OCI-LY1 (cell line): ENCODE data around the gene PLAAT2.

Source experiments
- CTCF ChIP-seq: fragments of 200-600 bp; sonication (generic), shearing (Covaris generic); IDR thresholded peaks from 2 replicates; pipeline ENCODE4 v1.5.1; 2017; ENCODE audit warnings: mild to moderate bottlenecking, antibody characterized with exemption, low read length, moderate library complexity, mixed read lengths
- EZH2 ChIP-seq: fragments of 200-600 bp; sonication (generic), shearing (Covaris generic); IDR thresholded peaks from 2 replicates; pipeline ENCODE4 v1.8.0; 2017; ENCODE audit warnings: borderline replicate concordance, mixed run types, mild to moderate bottlenecking, antibody characterized with exemption, low read length, moderate library complexity, mixed read lengths

- TF ChIP-seq CTCF, result no peak
- no peak for TF ChIP-seq EZH2
Measured at GRCh38 chr11:63505857-63506528, 57.2 kb downstream of the PLAAT2 start, which contains the start of gene LGALS12.
